Measurements from ENCODE around the gene TRAK2.

- no peak for TF ChIP-seq POLR2A (IDR thresholded peaks at IDR 0.05; ENCODE audit: control extremely low read depth in 1 of 2, low read depth in 2 of 2, low read length in 2 of 2)
- TF ChIP-seq SP2 (IDR thresholded peaks at IDR 0.05; ENCODE audit: low read length) = no peak
- no peak for TF ChIP-seq CTCF (IDR thresholded peaks at IDR 0.05; ENCODE audit: control extremely low read depth in 1 of 3, insufficient read depth in 1 of 3, low read depth in 1 of 3, low read length in 3 of 3)
Observed at GRCh38 chr2:201396595-201396994, 54.7 kb downstream of the TRAK2 start.

All from H1 (cell line).